HuH-7 (cell line): Measurements from ENCODE around the gene WDR45.
A peak's percentile ranks its signal among the peaks of the same experiment; 100 is the strongest.

Experiments used
- DNase-seq: peaks from one replicate; pipeline ENCODE4 v3.0.0; 2011; ENCODE audit warnings: low spot score

WDR45 gene

DNA sequence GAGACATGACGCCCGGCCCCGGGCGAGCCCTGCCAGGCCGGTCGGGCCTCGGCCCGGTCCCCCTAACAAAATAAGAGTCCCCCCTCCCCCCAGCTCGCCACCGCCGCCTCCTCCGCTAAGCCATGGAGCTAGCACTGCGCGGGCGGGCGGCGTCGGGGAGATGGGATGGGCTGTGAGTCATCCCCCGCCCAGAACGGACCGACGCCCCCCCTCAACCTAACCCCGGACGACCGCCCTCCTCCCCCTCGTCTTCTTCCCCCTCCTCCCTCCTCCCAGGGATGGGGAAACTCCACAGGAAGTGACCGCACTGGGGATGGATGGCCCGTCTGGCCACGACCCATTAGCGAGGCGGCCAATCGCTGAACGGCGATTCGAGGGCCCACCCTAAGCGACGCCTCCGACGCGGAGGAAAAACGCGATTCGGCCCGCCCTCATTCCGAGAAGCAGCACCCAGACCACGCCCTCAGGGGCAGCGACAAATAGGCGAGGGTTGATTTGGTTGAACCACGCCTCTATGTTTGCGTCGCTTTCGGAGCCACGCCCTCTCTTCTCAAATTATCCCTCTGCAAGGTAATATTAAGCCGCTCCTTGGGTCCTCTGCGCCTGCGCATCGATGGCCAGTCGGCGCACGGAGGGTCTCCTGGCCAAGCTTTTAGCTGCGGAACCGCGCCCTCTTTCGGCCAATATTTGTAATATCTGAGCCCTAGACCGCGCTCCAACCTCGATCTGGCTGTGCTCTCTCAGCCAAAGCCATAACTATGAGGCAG, 36.3 kb downstream of the WDR45 start, which contains the start of gene TFE3:
Gene TFE3 (minus strand): TSS at position 138 of the 767 bp plus-strand sequence. CDS start 131 bp downstream, at position 7.
- DNase-seq, result peak; percentile 98

DNA sequence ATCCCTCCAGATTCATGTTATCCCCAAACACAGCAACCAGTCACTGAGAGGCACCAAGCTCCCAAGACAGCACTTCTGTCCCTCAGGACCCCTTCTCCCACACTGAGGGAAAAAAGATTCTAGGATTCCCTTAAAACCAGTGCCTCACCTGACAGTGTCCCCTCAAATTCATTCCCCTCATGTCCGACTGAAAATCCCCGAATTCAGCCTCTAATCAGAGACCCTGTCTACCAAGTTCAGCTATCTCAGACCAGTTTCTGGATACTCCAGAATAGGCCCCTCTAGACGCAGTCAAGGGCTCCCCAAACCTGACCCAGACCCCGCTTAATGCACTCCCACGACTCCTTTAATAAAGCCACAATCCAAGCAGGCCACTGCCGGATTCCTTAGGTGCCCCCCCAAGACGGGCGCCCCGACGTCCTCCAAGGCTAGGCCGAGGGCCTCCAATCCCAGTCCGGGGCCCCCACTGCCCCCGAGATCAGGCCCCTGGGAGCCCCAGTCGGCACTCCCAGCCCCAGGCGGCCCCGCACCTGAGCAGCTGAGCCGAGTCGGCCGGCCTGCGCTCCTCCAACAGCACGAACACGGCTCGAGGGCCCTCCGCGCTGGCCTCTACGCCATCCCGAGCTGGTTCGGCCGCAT, 37.0 kb downstream of the WDR45 start:
- no peak for DNase-seq

DNA sequence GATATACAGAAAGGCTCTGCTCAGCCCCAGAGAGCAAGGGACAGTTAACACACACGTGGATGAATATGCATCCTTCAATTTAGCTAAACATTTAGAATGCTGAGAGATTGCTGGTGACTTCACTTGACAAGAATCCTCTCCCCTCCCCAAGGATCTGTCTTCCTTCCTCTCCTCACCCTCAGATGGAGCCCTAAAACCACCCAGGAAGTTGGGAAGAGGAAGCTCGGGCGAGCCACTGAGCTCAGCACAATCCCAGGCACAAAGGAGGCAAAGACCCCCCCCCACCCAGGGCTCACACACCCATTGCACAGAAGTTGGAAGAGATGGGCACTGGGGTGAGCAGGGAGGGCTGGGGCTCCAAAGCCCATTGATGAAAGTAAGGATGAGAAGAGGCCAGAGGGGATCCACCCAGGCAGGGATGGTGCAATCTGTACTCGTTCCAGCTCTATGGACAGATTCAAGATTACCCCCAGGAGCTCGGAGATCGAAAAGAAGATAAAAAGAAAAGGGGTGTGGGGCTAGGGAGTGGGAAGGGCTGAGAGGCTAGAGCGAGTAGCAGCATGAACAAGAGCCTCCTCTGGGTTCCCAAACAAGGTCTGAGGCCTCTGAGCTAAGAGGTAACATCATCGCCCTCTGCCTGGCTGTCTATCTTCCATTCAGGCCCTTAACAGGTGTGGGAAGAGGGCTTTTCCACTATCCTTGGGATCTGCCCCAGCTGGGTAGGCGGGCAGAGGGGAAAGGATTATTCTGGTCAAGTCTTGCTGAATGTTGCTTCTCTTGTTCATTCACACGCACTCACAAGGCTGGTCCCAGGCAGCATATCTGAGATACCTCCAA, 37.7 kb downstream of the WDR45 start:
- DNase-seq, result no peak

DNA sequence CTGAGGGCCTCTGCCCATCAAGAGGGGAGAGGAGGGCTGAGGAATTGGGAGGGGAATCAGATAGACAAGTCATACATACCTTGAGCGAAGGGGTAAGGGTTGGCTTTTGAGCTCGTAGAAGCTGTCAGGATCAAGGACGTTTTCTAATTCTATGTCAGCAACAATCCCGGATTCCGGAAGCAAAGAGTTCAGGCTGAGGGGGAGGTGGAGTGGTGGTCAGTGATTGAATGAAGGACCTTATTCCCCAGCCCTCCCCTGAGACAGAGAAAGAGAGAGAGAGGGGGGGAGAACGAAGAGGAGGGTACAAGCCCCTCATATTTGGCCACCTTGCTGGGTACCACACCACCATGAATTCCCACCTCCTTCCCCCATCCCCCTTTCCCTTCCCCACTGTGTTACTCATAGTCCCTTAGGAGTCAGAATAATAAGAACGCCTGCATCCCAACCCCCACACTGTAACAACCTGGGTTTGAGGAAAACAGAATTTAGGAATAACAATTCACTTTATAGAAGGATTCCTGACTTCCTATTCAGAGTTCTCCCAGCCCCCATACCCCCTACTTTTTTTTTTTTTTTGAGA, 39.2 kb downstream of the WDR45 start:
- no peak for DNase-seq

DNA sequence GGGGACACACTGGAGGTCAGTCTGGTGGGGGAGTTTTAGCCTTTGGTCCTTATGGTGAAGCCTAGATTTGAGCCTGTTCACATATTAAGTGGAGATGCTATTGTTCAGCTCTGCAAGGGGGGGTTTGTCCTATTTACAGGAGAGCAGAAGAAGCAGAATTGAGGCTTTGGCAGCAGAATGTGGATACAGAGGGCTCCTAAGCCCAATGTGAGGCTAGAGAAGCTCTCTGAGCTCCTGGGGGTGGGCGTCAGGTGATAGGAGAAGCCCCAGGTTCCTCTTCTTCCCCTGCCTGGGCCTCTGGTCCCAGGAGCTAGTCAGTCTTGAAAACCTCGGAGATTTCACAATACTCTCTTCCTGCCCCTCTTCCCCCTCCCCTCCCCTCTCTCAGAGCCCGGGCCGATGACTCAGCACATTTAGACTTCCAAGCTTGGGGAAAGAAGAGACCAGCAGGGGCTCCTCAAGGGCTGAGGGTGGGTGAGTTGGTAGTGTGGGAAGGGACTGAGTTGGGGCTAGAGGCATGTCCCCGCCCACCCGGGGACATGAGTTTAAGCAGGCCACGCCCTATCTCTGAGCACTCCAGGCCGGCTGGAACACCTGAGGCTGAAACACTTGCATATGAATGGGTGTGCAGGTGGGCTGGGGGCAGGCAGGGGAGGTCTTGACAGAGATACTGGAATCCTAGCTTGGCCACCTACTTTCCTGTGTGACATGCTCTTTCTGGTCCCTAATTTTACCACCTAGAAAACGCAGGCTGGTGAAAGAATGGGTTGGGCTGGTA, 39.9 kb downstream of the WDR45 start:
- peak; percentile 96 for DNase-seq

DNA sequence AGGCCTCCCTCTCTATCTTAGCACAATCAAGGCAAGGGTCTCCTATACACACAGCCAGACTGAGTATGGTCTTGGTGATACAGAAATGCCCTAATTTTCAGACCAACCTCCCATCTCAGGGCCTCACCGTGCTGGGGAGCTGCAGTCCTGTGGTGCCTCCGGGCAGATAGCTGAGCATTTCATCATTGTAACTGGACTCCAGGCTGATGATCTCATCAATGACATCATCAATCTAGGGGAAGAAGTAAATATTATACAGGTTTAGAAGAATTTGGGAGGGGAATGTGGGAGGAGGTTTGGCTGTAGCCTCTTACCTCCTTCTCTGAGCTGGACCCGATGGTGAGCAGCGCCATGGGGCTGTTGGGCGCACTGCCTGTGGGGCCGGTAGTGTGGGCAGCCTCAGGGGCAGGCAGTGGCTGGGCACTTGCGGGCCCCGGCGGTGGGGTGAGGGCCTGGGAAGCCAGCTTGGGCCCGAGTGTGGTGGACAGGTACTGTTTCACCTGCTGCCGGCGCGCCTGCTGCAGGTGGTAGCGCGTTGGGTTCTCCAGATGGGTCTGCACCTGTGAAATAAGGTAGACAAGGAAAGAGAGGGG, 41.7 kb downstream of the WDR45 start:
- no peak for DNase-seq

DNA sequence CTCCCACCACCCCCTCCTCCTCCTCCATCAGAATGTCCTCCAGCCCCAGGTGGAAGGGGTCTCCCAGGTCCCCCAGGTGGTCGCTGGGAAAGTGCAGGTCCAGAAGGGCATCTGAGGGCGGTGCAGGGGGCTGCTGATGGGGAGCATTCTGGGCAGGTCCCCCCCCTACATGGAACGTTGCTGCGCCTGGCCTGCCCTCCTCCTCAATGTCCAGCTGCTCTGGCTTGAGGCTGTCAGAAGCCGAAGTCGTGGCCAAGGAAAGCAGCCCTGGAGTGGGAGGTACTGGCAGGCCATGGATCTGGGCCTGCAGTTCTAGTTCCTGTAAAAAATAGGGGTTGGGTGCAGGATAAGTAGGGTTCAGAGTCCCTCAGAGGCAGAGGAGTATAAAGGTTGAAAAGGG, 49.4 kb downstream of the WDR45 start:
- DNase-seq, result no peak

DNA sequence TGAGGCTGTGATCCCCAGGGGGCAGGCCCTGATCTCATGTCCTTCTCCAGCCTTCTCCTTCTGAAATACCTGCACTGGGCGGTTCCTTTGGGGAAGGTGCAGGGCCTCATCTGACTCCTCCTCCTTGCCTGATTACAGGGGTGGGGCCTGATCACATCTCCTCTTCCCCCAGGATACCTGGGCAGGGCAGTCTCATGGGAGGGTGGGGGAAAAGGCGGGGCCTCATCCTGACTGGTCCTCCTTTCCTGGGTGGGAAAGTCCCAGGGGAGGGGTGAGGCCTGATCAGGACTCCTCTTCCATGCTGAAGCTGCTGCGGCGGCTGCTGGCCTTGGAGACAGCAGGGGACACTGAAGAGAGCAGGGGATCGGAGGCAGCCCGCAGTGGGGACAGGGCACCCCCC, 49.8 kb downstream of the WDR45 start:
- DNase-seq, result no peak
